GM19023 (cell line): Measurements from ENCODE around the gene WDR64.
"Not testable (repeated sequence)": the region's sequence is repeated elsewhere in the genome, so short reads cannot be mapped to it uniquely, and the experiment has no call there.

Experiments
- ATAC-seq: cut with Tn5 transposase; IDR thresholded peaks from one replicate; pipeline ENCODE4 v1.9.1; 2021; ENCODE audit warnings: mild to moderate bottlenecking, moderate library complexity; ENCODE audit not compliant: unreplicated experiment

WDR64 gene

DNA sequence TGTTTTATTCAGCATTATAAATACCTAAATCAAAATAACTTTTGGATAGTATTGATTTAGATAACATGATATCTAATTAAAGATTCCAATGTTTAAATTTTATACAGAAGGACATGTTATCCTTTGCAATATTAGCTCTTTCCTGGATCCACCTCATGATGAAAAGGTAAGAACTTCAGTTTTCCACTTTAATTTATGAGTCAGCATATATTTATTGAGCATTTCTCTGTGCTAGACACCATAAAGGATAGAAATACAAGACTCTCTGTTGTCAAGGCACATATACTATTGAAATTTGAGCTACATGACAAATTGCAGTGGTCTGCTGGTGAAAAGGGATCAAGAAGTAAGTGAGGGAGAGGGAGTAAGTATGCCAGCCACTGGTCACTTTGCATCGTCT, 127.8 kb downstream of the WDR64 start:
- no peak for ATAC-seq

DNA sequence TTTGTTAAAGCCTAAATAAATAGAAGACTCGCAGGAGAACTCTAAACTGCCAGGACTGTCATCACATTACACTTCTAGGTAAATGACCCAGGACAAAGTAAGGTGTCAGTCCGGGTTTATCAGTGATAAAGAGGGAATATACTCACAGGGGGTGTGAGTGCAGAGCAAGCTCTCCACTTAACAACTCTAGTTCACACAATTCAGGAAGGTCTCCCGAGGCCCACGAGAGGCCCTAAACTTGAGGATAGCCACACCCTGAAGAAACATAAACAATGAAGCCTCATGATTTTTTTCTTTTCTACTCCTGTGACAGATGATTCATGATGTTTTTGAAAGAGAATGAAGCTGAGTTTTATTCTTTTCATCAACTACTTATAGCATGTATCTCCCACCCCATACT, 130.3 kb downstream of the WDR64 start:
- no peak for ATAC-seq

DNA sequence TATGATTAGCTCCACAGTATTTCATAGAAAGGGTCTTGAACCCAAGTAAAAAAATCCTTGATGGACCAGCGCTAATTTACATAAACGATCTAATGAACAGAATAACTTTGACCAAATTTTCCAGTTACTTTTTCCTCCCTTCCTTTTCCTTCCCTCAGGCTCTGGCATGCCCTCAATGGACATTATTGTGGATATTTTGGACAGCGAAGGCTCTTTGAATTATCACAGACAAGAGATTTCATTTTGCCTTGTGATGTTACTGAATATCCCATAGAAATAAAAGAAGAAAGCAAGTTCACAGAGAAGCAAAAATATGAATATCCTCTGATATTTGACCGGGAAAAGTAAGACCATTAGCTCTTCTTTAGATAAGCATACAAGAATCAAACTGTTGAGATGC, 135.6 kb downstream of the WDR64 start:
- ATAC-seq: no peak

DNA sequence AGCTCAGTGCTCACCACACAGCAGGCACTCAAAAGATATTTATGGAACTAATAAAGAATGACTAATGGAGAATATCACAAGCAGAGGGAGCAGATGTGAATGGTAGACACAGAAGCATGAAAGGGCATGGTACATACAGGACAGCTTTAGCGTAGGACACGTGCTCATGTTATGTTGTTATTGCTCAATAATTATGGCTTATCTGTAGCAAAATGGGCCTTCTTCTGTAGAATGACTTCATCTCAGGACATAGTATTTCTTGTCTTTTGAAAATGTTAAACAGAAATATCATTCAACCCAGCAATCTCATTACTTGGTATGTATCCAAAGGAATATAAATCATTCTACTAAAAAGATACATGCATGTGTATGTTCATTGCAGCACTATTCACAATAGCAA, 137.0 kb downstream of the WDR64 start:
- ATAC-seq: no peak

DNA sequence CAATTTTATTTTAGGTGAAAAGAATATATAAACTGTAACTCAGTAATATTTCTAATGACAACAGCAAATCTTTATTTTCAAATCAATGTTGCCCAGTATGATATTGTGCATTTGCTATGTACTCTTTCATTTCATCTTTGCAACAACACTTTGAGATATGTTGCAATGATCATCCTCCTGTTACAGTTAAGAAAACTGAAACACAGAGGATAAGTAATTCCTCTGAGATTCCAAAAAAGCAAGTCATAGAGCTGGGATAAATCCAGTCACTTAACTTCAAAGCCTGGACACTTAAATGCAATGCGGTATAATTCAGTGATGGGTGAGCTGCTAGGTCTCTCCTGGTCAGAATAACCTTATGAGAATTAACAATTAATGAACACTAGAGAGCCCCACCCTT, 147.3 kb downstream of the WDR64 start:
- ATAC-seq: no peak

DNA sequence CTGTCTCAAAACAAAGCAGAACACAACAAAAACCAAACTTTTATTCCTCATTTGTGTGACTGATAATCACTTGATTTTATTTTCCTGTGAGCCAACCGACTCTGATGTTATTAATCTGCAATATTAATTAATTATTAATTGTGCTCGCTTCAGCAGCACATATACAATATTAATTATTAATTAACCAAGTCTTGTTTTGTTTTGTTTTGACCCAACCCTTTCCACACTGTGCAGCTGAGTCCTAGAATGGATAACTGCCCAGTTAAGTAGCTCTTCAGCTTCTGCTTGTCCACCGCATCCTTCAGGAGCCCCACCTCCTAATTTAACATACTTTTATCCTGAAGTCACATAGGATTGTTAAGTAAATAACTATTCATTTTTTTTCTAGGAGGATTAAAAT, 148.6 kb downstream of the WDR64 start:
- ATAC-seq: no peak

GRCh38 chr1:241802863-241803262, 150.8 kb downstream of the WDR64 start:
- no peak for ATAC-seq

DNA sequence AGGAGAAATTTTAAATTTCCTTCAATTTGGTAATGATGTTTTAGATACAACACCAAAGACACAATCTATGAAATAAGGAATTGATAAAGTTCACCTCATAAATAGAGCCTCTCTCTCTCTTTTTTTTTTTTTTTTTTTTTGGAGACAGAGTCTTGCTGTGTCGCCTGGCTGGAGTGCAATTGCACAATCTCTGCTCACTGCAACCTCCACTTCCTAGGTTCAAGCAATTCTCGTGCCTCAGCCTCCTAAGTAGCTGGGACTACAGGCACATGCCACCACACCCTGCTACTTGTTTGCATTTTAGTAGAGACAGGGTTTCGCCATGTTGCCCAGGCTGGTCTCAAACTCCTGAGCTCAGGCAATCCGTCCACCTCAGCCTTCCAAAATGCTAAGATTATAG, 152.6 kb downstream of the WDR64 start:
- not testable (repeated sequence) for ATAC-seq

DNA sequence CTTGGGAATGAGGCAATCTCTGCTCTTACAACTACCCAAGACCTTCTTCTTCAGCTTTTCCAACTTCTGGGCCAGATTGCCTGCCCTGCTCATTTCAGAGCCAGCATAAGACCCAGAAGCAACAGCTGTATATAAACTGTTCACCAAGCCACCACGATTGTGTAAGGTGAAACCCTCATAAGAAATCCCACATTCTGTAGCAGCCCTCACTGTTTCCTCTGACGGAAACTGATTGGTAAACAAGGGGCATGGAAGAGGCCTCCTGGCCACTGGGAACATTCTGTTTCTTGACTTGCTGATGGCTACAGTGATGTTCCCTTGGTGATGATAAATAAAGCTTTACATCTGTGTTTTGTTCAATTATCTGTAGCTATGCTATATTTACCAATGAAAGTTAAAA, 156.2 kb downstream of the WDR64 start:
- no peak for ATAC-seq

DNA sequence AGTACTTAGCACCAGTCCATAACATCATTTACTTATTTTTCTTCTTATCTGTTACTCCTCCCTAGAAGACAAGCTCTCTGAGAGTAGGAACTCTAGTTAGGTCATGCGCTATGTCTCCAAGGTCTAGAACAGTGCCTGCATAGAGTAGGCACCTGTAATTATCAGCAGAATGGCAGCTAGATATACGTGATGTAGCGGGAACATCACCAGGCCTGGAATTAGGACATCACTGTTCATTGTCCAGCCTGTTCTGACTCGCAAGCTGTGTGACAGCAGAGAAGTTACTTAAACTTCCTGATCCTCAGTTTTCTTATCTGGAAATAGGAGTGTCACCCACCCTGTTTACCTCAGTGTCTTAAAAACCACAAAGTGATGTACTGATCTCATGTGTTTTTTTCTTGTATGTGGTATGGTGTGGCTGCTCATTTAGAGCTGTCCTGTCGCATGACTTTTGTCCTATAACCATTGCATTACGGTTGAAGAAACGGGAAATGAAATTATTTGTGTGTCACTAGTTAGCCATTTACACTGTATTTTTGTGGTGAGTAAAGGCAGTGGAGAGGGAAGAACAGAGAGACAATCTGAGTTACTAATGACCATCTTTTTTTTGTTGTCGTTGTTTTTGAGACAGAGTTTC, 158.8 kb downstream of the WDR64 start:
- no peak for ATAC-seq

- ATAC-seq: no peak
Observed at GRCh38 chr1:241813768-241814320, 161.8 kb downstream of the WDR64 start.

DNA sequence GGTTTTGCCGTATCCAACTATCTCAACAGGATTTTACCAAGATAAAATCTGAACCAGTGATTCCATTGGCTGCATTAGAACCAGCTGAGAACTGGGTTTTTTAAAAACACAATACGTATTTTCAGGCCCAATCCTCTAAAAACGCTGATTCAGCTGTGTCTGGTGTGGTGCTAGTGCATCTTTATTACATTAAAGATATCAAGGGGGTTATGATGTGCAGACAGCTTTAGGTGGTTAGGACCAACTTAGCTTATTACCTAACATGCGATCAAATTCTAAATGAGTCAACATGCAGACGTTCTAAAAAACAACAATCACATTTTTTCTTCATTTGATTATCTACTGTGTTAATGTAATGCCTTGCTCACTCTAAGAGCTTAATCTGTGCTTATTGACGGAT, 163.9 kb downstream of the WDR64 start:
- ATAC-seq: no peak

- ATAC-seq: no peak
Observed at GRCh38 chr1:241817331-241817792, 165.3 kb downstream of the WDR64 start.

- ATAC-seq: no peak
Observed at GRCh38 chr1:241817956-241818612, 166.0 kb downstream of the WDR64 start.

DNA sequence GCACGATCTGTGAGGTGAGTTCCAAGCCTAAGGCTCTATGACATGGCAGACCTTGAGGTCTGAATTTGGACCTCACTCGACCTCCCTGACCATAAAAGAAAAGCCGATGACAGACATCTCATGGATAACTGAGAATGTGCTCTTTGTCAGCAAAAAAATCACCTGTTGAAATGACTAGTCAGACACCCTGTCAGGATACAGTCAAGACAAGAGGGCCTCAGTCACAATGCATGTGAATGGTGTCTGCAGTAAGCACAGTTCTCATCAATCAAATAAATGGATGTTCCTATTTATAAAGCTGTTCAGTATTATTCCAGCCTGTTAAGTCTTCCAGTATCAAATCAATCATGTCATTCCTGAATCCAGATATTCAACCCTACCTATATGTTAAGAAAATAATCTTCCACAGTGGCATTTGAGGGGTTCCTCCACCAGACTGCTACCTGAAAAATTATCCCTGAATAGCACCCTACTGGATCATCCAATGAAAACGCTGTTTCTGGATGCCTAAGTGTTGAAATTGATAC, 167.3 kb downstream of the WDR64 start:
- no peak for ATAC-seq

DNA sequence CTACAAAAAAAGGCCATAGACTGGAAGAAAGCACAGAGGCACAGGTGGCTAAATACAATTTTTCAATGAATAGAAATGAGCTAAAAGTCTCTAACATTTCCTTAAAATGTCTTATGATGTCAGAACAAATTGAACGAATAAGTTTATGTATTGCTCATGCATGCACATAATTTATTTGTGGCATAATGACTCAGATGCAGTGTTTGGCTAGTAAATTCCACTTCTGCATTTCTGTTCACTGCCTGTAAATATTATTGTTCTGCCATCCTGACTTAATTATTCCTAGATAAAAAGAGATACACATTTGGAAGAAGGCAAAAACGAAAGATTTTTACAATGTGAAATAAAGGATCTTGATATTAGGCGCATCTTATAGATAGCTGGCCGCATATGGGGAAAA, 169.3 kb downstream of the WDR64 start:
- ATAC-seq: no peak

GRCh38 chr1:241822846-241823245, 170.8 kb downstream of the WDR64 start:
- no peak for ATAC-seq

GRCh38 chr1:241823925-241824324, 171.8 kb downstream of the WDR64 start:
- no peak for ATAC-seq

GRCh38 chr1:241825581-241825980, 173.5 kb downstream of the WDR64 start:
- ATAC-seq: no peak

- ATAC-seq: not testable (repeated sequence)
Observed at GRCh38 chr1:241826613-241827012, 174.5 kb downstream of the WDR64 start.

- ATAC-seq: no peak
Observed at GRCh38 chr1:241827264-241827663, 175.2 kb downstream of the WDR64 start.

DNA sequence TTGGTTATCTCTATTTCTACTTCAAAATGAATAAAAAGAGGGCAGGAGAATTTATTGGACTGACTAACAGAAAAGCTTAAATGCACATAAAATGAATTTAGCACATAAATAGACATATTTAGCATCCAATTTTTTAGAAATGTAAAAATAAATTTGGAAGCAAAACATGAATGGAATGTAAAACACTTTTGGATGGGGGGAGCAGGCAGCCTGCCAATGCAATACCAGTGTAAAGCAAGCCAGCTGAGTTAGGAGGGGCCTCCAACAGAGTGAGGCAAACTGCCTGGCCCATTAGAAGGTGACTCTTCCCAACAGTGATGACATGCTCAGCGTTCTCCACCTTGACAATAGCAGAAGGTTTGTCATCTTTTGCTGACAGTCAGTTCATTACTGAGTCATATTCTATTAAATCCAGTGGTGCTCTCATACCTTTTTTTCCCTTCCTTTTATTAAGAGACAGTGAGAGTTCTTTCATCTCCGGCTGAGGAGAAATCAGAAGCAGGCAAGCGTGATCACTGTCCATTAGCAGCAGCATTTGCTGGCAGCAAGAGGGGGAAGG, 176.5 kb downstream of the WDR64 start:
- ATAC-seq: no peak
